Measurements from ENCODE around the gene CCL4.

- TF ChIP-seq, protein P1, sequence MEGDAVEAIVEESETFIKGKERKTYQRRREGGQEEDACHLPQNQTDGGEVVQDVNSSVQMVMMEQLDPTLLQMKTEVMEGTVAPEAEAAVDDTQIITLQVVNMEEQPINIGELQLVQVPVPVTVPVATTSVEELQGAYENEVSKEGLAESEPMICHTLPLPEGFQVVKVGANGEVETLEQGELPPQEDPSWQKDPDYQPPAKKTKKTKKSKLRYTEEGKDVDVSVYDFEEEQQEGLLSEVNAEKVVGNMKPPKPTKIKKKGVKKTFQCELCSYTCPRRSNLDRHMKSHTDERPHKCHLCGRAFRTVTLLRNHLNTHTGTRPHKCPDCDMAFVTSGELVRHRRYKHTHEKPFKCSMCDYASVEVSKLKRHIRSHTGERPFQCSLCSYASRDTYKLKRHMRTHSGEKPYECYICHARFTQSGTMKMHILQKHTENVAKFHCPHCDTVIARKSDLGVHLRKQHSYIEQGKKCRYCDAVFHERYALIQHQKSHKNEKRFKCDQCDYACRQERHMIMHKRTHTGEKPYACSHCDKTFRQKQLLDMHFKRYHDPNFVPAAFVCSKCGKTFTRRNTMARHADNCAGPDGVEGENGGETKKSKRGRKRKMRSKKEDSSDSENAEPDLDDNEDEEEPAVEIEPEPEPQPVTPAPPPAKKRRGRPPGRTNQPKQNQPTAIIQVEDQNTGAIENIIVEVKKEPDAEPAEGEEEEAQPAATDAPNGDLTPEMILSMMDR (IDR thresholded peaks at IDR 0.05; ENCODE audit: low read depth, low read length, missing input control): no peak
- TF ChIP-seq YY1 (IDR thresholded peaks at IDR 0.05) (no peak), TAF1 (conservative IDR thresholded peaks at IDR 0.05) (no peak), MAX (IDR thresholded peaks at IDR 0.05) (no peak), JUND (IDR thresholded peaks at IDR 0.05) (no peak), GABPA (IDR thresholded peaks at IDR 0.05 in 1 of 2, conservative IDR thresholded peaks at IDR 0.05 in 1 of 2) (no peak), EGR1 (IDR thresholded peaks at IDR 0.05; ENCODE audit: low read depth in 2 of 2) (no peak), ATF3 (IDR thresholded peaks at IDR 0.05) (no peak), SP1 (IDR thresholded peaks at IDR 0.05) (no peak), FOXA1 (IDR thresholded peaks at IDR 0.05) (no peak), REST (IDR thresholded peaks at IDR 0.05) (no peak), RAD21 (IDR thresholded peaks at IDR 0.05) (no peak)
Measured at GRCh38 chr17:36094232-36094631, 9.4 kb upstream of the CCL4 start.
